HTERT RPE-1 (cell line): Measurements from ENCODE around the gene MAP1LC3B.

Source experiments
- in situ Hi-C: fragments of 300-500 bp; cut with MboI; formaldehyde crosslinking; loops from 4 replicates; pipeline ENCODE4 v1.14.3; 2020; ENCODE audit warnings: low sequenced_read_pairs

The MAP1LC3B gene

DNA sequence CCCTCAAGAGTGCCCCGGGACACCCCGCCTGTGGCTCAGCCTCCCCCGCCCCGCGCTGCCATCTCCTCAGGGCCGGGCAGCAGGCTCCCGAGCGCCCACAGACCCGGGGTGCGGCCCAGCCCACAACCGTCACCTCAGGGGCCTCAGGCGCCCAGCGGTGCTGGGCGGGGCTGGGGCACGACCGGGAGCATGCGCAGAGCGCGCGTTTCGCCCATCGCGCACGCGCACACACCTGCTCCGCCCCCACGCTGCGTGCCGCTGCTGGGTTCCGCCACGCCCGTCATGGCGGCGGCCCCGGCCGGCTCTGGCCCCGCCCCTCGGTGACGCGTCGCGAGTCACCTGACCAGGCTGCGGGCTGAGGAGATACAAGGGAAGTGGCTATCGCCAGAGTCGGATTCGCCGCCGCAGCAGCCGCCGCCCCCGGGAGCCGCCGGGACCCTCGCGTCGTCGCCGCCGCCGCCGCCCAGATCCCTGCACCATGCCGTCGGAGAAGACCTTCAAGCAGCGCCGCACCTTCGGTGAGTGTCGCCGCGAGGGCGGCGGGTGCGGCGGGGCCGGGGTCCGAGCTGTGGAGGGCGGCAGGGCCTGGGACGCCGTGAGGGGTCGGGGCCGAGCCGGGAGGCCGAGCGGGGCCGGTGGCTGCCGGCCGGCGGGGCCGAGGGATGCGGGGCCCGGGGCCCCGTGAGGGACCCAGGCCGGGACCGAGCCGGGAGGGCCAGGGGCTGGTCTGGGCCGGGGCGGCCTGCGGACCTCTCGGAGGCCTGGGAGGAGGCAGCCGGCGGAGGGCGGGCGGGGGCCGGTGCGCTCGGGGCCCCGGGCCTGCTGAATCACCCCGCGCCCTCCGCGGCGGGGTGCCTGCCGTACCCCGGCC, at the start of gene MAP1LC3B:
Gene MAP1LC3B, plus strand, starts transcription at position 387 of the 871 bp plus-strand sequence. Its CDS starts 92 bp downstream, at position 479.
- in situ Hi-C loops, result no loop called here

DNA sequence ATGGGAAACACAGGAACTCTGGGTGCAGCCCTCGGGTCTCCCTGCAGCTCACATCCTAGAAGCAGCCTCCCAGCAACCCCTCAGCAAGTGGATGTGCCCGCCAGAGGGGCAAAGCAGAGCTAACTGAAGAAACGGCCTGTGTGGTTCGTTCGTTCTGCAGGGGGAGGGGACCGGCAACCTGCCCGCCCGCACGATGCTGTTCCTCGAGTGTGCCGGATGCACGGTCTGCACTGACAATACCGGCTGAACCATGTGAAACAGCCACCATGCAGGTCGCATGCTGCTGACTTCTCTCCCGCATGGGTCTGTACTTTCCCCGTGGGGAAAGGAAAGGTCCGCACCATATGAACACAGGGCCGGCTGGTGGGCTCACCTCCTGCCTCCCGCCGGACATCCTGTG, 49.6 kb upstream of the MAP1LC3B start:
- in situ Hi-C loops, result no loop called here

DNA sequence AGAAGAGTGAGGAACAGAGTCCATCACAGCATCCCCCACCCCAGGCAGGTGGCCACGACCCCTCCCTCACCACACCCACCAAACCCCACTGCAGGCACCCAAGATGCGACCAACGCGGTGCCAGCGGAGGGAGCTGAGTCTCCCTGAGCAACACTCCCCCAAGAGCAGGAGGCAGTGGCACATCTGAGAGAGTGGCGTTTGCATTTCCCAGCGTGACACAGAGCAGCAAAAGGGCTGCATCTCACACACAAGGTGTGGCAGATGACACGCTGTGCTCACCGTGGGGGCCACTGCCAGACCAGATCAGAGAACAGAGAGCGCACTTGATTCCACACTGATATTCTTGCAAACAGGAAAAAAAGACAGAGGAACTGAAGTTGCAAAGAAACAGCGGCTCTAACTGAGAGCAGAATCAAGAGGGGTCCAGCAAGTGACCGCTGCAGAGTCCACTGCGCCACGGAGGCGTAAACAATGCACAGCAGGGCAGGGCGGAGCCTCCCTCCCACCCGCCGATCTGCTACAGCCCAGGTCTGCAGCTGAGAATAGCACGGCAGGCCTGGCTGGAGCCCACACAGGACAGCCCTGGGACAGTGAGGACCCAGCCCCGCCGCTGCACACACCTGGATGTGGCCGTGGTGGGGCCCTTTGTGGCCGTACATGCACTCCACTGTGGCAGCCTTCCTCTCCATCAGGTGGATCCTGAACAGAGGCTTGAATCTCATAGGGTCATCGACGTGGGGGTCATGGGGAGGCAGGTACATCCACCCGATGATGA, 49.0 kb upstream of the MAP1LC3B start:
- in situ Hi-C loops, result no loop called here

DNA sequence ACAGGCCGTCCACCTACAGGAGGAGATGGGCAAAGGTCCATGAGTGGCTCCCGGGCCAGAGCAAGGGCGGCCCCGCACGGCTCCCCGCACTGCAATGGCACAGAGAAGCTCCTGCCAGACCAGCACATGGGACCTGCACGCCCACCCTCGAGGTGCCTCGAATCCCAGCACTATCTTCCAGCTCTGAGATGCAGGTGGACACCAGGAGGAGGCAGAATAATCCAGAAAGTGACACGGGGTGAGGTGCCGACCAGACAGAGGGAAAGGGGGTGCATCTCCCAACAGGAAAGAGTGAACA, 48.4 kb upstream of the MAP1LC3B start:
- in situ Hi-C loops, result no loop called here

DNA sequence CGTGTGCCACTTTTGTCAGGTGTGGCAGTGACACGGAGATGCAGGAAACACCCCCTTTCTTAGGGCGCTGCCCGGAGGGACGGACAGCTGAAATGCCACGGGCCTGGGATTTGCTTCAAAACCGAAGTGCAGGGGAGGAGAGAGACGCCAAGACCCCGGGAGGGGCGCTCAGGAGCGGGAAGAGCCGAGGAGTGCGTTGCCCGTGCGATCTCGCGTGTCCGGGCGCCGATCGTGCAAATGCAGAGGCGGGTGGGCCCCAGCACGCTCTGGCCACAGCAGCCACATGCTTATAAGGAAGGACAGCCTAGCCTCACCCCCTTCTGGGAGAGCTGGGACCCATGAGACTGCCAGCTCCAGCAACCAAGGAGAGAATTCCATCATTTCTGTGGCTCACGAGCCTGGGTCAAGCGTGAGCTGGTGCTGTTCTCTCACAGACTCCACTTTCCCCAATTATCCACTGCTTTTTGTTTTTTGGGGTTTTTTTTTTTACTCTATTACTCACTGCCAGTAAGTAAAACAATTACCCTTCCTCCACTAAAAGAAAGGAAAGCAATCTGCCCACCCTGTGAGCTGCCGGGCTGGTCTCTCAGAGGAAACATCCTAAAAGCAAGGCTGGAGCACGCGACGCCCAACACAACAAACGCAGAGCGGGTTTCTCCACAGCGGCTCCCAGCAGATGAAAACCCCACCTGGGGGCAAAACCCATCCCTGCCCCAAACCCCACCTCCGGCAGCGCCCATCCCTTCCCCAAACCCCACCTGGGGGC, 47.8 kb upstream of the MAP1LC3B start:
- in situ Hi-C loops, result no loop called here

DNA sequence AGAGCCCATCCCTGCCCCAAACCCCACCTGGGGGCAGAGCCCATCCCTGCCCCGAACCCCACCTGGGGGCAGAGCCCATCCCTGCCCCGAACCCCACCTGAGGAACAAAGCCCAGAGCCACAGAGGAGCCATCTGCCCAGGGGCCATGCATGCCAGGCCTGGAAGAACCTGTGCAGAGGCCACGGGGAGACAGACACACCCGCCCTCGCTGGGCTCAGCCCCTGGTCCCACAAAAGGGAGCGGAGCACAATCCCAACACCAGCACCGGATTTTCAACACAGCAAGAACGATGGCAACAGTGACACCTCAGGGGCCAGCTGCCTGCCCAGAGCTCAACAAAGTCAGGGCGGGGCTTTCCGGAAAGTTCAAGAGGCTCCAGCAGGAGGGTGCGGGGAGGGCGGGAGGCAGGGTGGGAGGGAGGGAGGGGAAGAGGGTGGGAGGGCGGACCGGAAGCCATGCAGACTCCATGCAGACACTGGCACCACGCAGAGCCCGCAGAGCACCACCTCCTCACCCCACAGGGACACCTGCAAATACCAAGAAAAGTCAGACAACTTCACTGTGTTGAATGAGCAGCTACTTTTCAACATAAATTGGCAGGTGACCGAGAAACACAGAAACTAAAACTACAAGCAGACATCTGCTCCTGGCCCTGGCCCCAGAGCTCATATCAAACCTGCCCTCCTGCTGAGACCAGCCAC, 47.1 kb upstream of the MAP1LC3B start:
- in situ Hi-C loops, result no loop called here

DNA sequence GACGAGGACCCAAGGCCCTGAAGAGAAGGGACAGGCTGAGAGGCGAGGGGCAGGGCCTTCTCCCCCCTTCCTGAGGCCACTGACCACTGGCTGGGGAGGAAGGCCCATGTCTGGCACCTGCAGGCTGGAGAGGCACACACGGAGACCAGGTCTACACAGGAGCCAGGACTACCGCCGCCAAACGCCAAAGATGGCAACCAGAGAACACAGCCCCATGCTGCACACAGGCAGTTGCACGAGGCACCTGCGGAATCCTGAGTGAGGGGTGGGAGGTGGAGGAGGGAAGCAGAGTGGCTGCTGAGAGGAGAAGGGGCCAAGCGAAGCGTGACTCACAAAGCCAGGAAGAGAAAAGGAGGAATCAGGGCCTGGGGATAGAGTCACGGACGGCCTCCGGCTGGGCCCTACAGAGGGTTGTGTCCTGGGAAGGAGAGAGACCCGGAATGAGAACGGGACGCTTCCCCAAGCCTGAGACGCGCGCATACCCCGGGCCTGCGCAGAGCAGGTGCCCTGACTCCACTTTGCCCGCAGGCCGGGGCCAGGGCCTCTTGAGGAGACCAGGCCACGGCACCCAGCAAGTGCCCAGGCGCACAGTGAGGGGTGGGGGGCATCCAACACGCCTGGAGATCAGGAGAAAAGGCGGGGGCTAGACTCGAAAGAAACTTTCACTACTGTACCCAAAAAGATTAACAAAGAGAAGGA, 46.3 kb upstream of the MAP1LC3B start:
- in situ Hi-C loops, result no loop called here

DNA sequence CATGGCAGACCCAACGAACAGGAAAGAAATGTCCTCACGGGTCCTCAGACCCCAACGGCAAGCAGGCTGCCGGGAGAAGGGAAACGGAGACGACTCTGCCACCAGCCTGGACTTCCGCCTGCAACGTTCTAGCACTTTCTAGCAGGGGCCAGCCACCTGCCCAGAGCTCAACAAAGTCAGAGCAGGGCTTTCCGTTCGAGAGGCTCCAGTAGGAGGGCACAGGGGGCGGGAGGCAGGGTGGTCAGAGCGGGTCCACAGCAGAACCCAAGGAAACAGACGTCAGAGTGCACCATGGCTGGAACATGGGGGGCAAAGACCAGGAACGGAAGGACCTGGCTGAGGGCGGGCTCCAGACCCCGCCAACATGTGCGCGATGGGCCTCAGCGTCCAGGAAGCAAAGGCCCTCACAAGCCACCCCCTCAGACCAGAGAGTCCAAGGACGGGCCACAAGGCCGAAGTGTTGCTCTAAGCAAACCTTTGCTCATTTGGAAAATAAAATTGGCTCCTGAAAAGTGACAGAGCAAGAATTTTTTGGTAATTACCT, 45.5 kb upstream of the MAP1LC3B start:
- in situ Hi-C loops, result no loop called here

DNA sequence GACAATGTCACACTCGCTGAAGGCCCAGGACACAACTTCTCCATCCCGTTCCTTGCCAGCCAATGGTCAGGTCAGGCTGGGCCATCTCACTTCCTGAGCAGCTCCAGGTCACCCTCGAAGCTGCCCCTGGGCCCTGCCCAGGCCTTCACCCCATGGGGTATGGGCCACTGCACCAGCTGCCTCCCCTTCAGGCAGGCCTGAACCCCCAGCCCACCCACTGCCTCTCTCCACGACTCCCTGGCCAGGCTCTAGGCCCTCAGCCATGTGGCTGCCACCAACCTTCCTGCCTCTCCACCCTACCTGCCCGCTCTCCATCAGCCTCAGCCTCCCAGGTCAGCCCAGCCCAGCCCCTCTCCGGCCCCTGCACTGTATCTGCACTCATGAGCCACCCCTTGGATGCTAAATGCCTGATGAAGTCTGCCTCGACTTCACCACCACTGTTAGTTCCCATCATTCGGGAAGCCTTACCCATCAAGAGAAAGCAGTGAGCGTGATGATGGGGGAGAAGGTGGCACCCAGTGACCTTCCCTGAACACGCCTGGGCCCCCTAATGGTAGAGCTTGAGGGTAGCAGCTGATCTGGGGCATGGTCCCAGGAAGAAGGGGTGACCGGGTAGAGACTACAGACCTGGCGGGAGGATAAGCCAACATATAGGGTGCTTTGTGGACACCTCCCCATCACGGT, 44.1 kb upstream of the MAP1LC3B start:
- in situ Hi-C loops, result no loop called here

DNA sequence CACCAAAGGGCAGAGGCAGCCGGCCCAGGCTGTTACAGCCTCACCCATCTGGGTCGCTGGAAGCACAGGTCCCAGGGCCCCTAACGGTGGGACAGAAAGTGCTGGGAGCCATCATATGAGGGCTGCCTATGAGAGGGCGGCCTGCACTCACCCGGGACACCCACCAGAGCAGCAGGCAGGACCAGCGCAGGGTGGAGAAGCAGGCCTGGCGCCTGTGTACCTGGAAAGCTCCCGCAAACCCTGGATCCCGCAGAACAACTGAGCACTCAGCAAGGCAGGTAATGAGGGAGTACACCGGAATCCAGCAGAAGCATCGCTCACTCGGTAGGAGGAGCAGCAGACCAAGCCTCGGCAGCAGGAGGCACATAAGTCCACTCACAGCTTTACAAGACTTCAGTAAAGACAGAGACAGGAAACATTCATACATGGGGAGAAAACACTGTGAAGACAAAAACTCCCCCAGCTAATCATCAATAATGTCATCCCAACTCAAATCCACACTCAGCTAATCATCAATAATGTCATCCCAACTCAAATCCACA, 43.4 kb upstream of the MAP1LC3B start:
- in situ Hi-C loops, result no loop called here

DNA sequence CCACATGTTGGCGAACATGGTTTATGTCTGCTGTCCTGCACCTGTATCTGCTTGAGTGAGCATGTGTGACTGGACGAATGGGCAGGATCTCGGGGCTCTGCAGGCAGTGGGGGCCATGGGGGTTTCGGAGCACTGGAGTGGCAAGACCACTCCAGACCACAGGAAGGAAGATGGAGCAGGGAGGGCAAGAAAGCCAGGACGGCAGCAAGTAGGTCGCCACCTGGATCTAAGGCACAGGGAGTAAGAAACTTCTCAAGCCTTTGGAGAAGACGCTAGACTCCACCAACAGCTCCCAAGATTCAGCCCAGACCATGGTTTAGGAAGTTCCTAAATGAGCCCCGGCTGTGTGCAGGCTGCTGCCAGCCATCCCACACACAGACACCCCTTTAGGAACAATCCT, 42.1 kb upstream of the MAP1LC3B start:
- in situ Hi-C loops, result no loop called here

DNA sequence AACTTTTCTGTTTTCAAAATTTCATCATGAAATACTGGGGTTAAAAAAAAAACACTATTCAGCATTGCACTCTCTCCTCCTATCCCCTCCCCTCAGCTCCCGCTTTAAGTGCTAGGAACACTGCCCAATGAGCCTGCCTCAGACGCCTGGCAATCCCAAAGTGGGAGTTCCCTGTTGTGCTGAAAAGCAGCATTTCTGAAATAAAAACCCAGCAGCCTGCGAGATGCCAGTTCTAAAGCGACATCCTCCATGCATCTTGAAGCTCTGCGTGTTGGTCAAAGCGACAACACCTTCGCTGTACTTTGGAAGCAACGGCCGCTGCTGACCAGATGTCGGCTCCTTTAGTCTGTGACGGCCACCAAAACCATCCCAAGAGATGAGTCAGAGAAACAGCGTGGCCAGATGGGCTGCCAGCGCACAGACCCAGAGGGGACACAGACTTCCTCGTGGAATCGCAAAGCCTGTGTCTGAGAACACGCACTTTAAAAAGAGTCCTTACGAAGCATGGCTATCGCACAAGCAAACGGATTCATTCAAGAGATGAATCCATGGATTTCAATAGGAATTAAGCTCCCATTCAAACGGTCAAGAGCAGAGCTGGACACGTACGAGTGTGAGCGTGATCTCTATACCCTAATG, 41.3 kb upstream of the MAP1LC3B start:
- in situ Hi-C loops, result no loop called here

DNA sequence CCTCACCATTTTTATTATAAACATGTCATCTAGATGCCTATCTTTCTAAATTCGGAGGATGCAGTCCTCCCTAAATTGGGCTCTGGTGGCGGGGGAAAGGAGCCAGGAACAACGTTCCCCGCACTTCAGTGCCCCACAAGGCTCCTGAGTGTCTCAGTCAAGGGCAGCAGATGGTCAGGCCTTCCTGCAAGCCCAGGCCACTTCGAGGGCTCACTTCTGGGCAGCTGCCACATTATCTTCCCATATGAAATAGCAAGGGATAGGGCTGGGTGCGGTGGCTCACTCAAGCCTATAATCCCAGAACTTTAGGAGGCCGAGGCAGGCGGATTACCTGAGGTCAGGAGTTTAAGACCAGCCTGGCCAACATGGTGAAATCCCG, 40.8 kb upstream of the MAP1LC3B start:
- in situ Hi-C loops, result no loop called here

DNA sequence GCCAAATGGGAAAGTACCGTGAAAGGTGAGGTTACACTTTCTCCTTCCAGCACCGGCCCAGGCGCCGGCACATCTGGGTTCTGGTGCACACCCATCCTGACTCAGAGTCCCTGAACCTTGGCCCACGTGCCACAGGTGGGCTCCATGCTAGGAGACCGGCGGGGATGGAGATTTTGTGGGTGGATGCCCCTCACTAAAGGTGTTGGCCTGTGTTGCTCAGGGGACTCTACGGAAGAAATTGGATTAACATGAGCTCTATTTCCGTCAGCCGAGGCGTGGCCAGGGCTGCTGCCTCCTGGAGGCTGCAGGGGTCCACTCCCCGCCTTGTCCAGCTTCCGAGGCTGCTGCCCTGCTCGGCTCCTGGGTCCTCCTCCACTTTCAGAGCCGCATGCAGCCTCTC, 39.3 kb upstream of the MAP1LC3B start:
- in situ Hi-C loops, result no loop called here

DNA sequence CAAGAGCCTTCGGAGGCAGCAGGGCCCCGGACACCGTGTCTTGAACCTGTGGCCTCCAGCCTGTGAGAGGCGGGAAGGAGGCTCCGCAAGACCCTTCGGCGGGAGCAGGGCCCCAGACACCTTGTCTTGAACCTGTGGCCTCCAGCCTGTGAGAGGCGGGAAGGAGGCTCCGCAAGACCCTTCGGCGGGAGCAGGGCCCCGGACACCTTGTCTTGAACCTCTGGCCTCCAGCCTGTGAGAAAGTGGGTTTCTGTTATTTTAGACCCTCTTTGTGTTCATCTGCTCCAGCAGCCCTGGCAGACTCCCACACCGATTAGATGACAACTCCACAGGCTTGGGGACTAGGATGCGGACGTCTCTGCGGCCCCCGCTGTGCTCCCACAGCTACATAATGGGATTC, 38.5 kb upstream of the MAP1LC3B start:
- in situ Hi-C loops, result no loop called here

DNA sequence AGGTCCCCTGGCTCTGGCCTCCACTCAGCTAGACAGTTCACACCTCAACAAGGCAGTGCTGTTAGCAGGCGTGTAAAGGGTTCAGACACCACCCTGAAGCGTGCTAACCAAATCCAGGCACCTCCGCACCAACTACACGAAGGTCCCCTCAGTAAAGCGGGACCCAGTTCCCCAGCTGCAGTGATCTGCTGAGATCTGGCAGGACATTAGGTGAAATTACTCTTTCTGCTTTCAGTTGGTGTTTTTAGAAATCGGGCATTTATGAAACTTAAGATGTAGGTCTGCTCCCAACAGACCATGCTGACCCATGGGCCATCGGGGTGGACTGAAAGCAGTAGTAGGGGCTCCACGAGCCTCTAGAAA, 35.7 kb upstream of the MAP1LC3B start:
- in situ Hi-C loops, result no loop called here

DNA sequence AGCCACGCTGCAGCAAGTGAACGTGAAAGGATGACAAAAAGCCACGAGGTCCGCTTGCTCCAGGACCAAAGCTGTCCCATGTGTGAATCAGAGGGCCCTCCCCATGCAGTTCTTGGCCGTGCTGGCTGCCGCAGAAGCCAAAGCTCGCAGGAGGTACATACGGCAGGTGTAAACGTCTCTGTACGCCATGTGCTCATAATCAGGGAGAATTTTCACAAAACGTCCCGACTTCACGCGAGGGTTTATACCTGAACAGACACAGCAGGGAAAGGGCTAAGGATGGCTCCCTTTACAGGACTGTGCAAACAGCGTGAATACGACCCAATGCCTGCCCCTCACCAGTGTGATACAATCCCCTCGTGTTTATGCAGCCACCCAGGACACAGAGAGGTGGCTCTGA, 33.9 kb upstream of the MAP1LC3B start:
- in situ Hi-C loops, result no loop called here

DNA sequence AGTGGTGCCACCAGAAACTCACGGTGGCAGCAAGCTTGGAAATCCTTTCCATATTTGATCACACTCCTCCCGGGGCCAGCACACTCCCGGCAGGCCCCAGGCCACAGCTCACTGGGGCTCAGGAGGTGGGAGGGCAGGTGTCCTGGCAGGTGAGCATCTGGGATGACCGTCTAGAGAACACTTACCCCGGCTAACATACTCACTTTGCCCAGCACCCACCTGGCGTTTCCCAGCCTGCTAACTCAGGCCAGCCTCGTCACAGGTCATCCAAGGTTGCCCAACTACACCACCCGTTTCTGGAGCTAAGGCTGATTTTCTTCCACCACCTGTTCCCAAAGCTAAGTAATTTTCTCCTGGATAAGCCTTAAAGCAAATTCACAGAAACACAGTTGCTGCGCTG, 33.4 kb upstream of the MAP1LC3B start:
- in situ Hi-C loops, result no loop called here

DNA sequence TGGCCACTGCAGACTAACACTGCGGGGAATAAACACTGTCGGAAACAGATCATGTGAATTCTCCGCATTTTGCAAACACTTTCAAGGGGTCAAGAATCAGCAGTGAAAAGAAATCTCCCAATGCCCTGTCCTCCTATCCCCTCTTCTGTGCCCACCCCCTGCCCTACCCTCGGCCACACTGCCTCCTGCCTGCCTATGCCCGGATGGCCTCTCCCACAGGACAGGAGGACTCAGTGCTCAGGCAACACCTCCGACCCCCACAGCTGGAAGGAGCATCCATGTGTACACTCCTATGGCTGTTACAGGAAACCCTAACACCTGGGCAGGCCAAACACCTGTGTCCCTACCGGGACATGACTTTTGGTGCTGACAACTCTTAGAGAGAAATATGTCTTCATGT, 33.0 kb upstream of the MAP1LC3B start:
- in situ Hi-C loops, result no loop called here
